ENCODE measurements around the gene NF1. TPM values are rescaled to one million over a fixed set of nuclear protein-coding genes. Genes with fewer than 3 reads are reported as not detected.

Gene NF1
- total RNA-seq, 2 donors from 2014 or later: 62.3 to 68.0 TPM

- TF ChIP-seq POLR2A (IDR thresholded peaks at IDR 0.05): no peak
- no peak for TF ChIP-seq POLR2AphosphoS5 (IDR thresholded peaks at IDR 0.05)
- TF ChIP-seq CTCF (IDR thresholded peaks at IDR 0.05): no peak
- Histone ChIP-seq H3K27ac (no peak overlapping the region), H3K9me3 (no peaks in the 10 kb centered on the region), H3K4me1 (replicated peaks) (no peaks in the 10 kb centered on the region), H3K36me3 (no peaks in the 10 kb centered on the region), H3K4me3 (no peak overlapping the region), H3K27me3 (replicated peaks; ENCODE audit: insufficient read depth) (no peaks in the 10 kb centered on the region)
- WGBS: 77% methylated on average over 7 of the region's 7 CpGs
- no peak for DNase-seq (ENCODE audit: low spot score)
- intact Hi-C loops (cut with DNase I): no loop called here
Measured at GRCh38 chr17:31060791-31061550, 33.8 kb upstream of the NF1 start.

GRCh38 chr17:31061678-31062077 lies 33.1 kb upstream of the NF1 start:
- DNase-seq (ENCODE audit: low spot score): no peak
- Histone ChIP-seq H3K36me3 (no peaks in the 10 kb centered on the region), H3K27me3 (replicated peaks; ENCODE audit: insufficient read depth) (no peaks in the 10 kb centered on the region), H3K9me3 (no peaks in the 10 kb centered on the region), H3K4me1 (replicated peaks) (no peaks in the 10 kb centered on the region), H3K27ac (no peak overlapping the region), H3K4me3 (no peak overlapping the region)
- intact Hi-C loops (cut with DNase I): no loop called here
- no peak for TF ChIP-seq POLR2A (IDR thresholded peaks at IDR 0.05)
- TF ChIP-seq POLR2AphosphoS5 (IDR thresholded peaks at IDR 0.05): no peak
- TF ChIP-seq CTCF (IDR thresholded peaks at IDR 0.05): no peak
- WGBS: 90% methylated on average over 3 of the region's 3 CpGs

- intact Hi-C loops (cut with DNase I): no loop called here
- H3K27me3 ChIP-seq (replicated peaks; ENCODE audit: insufficient read depth): no peaks in the 10 kb centered on the region
- no peaks in the 10 kb centered on the region for H3K36me3 ChIP-seq
- 92% methylated on average over 3 of the region's 3 CpGs for WGBS
- no peak overlapping the region for H3K27ac ChIP-seq
- no peaks in the 10 kb centered on the region for H3K4me1 ChIP-seq (replicated peaks)
- no peak for DNase-seq (ENCODE audit: low spot score)
- no peak overlapping the region for H3K4me3 ChIP-seq
- H3K9me3 ChIP-seq: no peaks in the 10 kb centered on the region
- no peak for TF ChIP-seq POLR2A (IDR thresholded peaks at IDR 0.05)
- no peak for TF ChIP-seq CTCF (IDR thresholded peaks at IDR 0.05)
- no peak for TF ChIP-seq POLR2AphosphoS5 (IDR thresholded peaks at IDR 0.05)
Measured at GRCh38 chr17:31062346-31062745, 32.4 kb upstream of the NF1 start.

- no peak overlapping the region for H3K27ac ChIP-seq
- WGBS: 88% methylated on average over 2 of the region's 2 CpGs
- TF ChIP-seq POLR2AphosphoS5 (IDR thresholded peaks at IDR 0.05) (no peak), CTCF (IDR thresholded peaks at IDR 0.05) (no peak), POLR2A (IDR thresholded peaks at IDR 0.05) (no peak)
- intact Hi-C loops (cut with DNase I): no loop called here
- no peak for DNase-seq (ENCODE audit: low spot score)
- no peaks in the 10 kb centered on the region for H3K9me3 ChIP-seq
- no peaks in the 10 kb centered on the region for H3K4me1 ChIP-seq (replicated peaks)
- H3K27me3 ChIP-seq (replicated peaks; ENCODE audit: insufficient read depth): no peaks in the 10 kb centered on the region
- H3K36me3 ChIP-seq: no peaks in the 10 kb centered on the region
- H3K4me3 ChIP-seq: no peak overlapping the region
Measured at GRCh38 chr17:31064707-31065106, 30.1 kb upstream of the NF1 start.

GRCh38 chr17:31067691-31068184 lies 27.0 kb upstream of the NF1 start:
- no peak overlapping the region for H3K27ac ChIP-seq
- WGBS: 56% methylated on average over 2 of the region's 2 CpGs
- intact Hi-C loops (cut with DNase I): no loop called here
- TF ChIP-seq POLR2A (IDR thresholded peaks at IDR 0.05) (no peak), CTCF (IDR thresholded peaks at IDR 0.05) (no peak), POLR2AphosphoS5 (IDR thresholded peaks at IDR 0.05) (no peak)
- no peaks in the 10 kb centered on the region for H3K9me3 ChIP-seq
- H3K4me1 ChIP-seq (replicated peaks): no peaks in the 10 kb centered on the region
- H3K4me3 ChIP-seq: no peak overlapping the region
- no peaks in the 10 kb centered on the region for H3K36me3 ChIP-seq
- H3K27me3 ChIP-seq (replicated peaks; ENCODE audit: insufficient read depth): no peaks in the 10 kb centered on the region
- DNase-seq (ENCODE audit: low spot score): no peak

Measured in prostate gland (tissue), 2 donors.